Stimulated activated CD8-positive, alpha-beta memory T cell treated with anti-CD3 and anti-CD28 coated beads, Interleukin-15, amount 100 ng/mL, for 4 hours (primary cell): ENCODE data around the gene LAMP2.

ENCODE experiments used
- DNase-seq, 2 donors: peaks; one replicate each; pipeline ENCODE4 v3.0.0-alpha.2; 2020; ENCODE audit warnings: low read depth in 2 of 2

LAMP2 gene

DNA sequence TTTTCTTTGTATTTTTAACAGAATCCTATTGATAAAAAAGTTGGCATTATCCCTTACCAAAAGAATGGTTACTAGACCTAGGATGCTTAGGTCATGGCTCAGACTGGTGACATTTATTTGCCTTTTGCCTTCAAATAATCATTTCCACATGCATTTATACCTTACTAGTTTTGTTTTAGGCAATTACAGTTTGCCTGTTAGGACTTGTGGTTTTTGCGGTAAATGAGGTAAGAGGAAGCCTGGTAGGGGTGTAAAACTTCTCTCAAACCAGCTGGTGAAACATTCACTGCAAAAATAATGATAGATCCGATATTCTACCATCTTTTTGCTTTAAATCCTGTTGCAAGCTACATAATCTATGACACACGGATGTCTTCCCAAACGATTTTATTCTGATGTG is 12.1 kb downstream of the LAMP2 start:
- no peak for DNase-seq

DNA sequence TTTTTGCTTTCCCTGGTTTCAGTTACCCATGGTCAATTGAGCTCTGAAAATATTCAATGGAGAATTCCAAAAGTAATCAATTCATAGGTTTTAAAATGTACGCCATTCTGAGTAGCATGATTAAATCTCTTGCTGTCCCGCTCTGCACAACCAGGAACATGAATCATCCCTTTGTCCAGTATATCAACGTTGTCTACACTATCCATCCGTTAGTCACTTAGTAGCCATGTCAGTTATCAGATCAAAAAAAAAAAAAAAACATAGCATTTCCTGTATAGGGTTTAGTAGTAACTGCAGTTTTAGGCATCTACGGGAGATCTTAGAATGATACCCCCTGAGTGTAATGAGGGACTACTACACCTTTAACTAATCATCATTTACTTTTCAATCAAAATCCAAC is 15.1 kb downstream of the LAMP2 start:
- no peak for DNase-seq

DNA sequence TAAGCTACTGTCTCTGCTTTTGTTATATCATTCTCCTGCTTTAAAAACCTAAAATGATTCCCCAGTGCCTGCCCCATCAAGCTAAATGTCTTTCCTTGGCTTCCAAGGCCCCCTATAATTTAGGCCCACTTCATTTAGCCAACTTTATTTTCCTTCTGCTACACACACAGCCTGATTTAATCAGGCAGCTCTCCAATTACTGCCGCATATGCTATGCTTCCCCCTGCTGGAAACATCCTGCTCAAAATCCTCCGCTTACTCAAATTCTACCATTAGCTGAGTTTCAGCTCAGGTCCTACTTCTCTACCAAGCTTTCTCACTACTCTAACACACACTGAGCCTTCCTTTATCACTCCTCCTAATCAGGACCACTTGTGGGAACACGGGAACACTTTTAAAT is 17.0 kb downstream of the LAMP2 start:
- DNase-seq, result no peak

DNA sequence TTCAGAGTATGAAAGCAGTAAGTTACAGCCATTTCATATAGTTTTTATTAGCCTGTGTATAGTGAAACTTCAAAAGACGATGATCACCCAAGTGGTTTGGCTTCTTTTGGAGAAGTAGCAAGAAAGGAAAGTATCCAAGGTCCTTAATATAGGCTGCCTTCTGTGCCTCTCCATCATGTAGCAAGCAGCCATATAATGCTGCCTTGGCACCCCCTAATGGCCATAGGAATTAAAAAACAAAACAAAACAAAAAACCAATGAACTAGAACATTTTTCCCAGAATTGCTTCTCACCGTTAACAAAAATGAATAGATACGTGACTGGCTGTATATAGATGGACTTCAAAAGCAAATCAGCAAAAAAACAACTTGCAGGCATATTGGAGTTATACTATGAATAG is 18.9 kb downstream of the LAMP2 start:
- no peak for DNase-seq

DNA sequence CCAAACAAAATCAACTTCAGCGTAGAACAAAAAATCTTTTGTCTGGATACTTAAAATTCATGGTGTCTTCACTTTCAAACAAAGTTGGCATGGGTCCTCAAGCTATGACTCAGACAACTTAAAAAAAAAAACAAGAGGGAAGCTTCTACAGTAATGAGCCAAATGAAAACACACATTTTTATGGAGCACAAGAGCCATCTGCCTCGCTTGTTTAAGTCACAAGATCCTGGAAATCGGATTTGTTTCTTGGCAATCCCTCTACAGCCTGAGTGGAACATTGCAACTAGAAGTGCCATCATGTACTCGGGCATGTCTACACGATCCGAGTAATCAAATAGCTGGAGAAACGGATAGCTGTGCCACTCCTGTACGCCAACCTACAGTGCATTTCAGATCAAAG is 22.6 kb downstream of the LAMP2 start:
- DNase-seq, result no peak

DNA sequence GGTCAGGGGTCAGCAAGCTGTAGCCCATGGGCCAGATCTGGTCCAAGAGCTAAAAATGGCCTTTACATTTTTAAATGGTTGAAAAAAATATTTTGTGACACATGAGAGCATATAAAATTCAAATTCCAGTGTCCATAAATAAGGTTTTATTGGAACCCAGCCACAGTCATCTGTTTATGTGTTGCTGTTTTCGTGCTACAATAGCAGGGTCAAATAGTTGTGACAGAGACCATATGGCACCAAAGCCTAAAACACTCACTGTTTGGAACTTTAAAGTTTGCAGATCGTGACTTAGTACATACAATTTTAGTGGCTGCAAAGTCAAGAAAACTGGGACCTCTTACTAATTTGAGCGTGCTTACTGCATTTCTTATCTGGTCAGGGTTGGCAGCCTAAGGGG is 29.2 kb downstream of the LAMP2 start:
- DNase-seq, result no peak

DNA sequence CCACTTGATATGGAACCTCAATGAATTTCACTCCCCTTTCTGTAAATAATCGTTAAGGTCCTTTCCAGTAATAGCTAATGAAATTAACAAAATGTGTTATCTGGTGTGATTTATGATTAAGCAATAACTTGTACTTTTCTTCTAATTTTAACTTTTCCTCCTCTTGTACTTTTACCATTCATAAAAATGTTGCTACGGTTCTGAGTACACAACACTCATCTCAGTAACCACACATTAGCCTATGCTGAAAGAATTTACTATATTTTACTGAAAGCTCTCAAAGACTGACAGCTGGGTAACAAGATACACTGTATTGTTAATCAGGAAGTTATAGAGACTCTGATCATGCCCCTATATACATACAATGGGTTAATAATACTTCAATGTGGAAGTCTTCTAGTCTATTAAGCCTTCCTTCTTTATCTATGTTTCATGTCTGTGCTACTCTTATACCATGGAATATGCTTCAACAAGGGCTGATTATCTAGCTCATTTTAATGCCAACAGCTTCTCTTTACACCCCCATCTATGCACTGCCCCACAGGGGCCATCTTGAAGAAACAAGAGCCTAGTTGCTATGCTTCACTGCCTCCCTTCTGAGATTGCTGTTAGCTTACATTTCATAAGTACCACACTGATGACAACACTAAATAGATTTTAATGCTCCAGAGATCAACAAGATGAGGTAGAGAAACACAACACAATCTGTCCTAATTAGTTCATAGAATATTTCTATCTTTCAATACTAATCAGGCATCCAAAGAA is 39.1 kb downstream of the LAMP2 start:
- DNase-seq, result no peak

DNA sequence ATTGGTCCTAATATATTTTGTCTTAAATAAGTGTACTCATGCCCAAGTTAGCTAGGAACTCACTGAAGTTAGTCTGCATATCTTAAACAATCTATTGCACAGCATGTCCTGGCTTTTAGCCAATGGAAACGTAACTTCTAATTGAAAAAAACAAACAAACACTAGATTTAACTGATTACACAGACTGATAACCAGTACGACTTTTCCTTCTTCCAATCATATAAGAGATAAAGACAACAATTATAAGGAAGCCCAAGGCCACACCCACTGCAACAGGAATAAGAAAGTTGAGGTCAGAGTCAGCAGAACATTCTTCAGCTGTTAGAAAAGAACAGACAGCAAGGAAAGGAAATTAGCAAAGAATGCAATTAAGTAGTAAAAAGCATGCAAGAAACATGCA is 40.8 kb downstream of the LAMP2 start:
- no peak for DNase-seq

DNA sequence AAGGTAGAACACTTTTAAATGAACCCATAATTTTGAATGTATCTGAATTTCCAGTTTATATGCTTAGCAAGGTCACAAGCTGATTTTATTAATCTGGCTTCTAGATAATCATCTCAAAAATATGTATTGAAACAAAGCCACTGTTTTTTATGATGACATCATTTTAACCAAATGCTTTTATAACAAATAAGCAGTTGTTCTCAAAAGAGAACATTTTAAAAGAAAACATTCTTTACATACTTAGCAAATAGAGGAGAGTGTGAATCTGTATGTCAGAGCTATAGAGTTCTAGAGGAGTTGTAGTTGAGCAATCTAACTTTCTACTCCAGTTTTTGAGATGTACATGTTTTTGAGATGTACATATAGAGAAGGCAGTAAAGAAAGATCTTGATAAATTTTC is 42.5 kb downstream of the LAMP2 start:
- DNase-seq, result no peak

DNA sequence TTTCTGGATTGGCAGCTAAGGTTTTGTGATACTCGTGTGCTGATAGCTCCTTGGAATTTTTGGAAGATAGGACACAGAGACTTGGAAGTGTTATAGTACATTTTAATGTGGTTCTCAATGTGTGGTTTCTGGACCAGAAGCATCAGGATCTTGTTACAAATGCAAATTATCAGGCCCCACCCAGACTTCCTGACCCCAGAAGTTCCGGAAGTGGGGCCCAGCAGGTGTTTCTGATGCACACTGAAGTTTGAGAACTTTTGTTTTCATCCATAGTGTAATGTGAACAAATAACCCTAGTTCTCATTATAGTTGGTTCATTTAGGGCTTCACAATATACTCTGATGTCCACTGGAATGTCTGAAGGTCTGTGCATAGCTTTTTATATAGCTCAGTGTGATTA is 49.6 kb downstream of the LAMP2 start:
- DNase-seq, result no peak

DNA sequence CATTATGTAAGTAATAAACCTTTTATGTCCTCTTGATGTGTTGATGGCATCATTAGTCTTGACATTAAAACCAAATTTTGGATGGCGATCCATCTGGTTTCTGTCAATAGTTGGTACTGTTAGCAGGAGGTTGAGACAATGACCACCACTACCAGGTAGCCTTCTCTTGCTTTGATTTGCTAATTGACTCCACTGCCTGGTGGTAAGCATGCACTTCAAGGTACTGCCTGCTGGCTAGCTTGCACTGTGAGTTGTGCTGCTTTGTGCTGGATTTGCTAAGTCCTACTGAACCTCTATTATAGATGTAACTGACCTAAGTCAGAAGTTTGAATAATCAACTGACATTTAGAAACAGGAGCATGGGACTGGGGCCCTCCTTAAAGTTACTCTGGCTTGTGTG is 60.9 kb downstream of the LAMP2 start:
- no peak for DNase-seq

DNA sequence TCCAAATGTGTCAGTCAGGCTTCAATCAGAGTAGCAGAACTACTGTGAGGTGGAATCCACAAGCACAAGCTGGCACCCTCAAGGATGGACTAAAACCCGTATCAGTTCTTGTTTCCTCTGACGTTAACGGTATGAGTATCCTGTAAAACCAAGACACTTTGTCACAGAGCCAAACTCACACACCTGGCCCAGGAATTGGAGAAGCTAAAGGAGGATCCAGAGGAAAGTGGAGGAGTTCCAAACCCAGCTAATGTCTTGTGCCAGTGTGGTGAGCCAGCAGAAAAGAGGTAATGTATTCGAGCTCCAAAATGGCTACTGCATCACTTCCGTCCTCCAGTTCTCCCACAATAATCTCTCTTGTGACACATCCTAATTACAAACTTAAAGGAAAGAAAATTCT is 62.5 kb downstream of the LAMP2 start:
- no peak for DNase-seq

DNA sequence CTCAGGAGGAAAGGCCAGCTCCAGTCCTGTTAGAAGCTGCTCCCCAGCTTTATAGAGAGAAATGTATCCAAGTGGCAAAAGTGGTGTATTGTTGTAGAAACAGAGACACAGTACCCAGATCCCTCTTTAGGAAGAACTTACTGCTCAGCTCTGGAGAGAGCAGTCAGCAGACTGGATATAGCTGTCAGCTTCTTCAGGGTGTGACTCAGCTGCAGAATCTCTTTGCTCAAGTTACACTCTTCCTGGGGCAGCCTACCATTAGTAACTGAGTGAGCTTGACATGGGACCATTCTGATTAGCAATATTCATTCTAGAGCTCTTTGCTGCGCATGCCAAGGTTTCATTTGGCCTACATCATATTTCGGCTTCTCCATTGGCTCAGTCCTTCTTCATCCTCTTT is 66.7 kb downstream of the LAMP2 start:
- DNase-seq, result no peak

DNA sequence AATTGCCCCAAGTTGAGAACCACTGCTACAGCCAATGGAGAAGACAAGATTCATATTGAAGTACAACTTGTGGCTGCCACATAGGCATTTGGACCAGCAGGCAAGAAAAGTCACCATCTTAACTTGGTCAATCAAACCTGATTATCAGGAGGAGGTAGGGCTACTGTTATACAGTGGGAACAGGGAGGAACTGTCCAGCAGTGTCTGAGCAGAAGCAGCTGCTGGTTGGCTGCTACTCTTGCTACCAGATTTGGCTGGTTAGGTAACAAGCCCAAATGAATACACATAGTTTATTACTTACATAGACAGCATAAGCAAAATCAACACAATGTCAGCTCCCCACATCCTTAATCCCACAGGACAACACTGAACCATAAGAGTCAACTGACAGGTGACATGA is 67.8 kb downstream of the LAMP2 start:
- no peak for DNase-seq

DNA sequence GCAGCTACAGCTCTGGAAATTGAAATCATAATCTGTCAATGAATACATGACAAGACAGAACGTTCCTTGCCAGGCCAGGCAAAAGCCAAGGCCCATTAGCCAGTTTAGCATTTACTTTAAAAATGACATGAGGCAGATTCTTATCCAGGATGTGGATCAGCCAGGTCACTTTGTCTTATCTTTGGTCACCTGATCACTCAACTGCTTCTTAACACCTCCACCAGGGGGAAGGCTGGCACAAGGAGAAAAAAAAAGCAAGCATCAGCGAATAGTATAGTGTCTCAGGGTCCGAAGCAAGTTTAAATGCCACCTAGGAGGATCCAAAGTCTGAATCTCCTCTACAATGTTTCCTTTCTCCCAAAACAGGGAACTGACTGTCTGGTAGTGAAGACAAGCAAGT is 88.4 kb downstream of the LAMP2 start:
- no peak for DNase-seq

DNA sequence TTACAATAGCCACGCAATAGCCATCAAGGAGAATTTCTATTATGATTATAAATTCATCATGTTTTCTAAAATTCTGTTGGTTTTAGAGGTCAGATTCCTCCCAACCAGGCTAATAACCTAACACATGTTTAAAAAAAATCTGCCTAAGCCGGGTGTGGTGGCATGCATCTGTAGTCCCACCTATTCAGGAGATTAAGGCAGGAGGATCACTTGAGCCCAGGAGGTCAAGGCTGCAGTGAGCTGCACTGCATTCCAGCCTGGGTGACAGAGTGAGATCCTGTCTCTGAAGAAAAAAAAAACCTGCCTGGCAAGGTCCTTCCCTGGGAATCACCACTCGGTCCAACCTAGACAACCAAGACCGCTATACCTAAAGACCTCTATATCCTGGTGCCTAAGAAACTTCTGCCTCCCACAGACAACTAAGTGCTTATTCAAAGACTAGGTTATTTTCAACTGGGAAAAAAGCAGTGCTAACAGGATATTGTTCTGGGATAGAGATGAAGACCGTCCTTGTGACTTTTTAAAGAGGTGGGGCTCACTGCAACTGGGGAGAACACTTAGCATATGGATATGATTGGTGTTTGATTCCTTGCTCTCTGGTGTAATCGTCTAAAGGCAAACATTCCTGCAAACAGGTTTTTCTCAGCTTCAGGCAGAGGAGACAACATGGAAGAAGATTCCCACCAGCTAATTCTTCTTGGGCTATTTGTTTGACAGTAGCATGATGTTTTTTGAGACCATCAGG is 89.0 kb downstream of the LAMP2 start:
- DNase-seq, result no peak

DNA sequence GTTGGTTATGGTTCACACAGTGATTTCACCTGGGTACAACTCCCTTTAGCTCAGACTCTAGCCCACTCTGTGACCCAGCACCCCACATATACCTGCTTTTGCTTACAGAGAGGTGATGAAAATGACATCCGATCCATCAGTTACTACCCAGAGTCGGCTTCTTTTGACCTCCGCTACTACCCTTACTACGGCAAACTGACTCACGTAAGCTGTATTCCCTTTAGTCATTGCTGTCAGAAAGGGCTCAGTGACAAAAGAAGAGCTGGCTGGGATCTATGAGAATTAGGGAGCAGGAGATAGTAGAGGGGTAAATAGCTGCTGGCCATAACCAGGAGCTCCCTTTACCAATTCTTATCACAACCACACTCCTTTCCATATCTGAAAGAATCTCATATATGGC is 90.5 kb downstream of the LAMP2 start:
- no peak for DNase-seq
